Retina (tissue), 1 donor: ENCODE results near the gene TSHZ1.
"Not testable (repeated sequence)": the region's sequence is repeated elsewhere in the genome, so short reads cannot be mapped to it uniquely, and the experiment has no call there.

Experiments
- DNase-seq: peaks from one replicate; pipeline ENCODE4 v3.0.0-alpha.2; 2016

TSHZ1 gene

DNA sequence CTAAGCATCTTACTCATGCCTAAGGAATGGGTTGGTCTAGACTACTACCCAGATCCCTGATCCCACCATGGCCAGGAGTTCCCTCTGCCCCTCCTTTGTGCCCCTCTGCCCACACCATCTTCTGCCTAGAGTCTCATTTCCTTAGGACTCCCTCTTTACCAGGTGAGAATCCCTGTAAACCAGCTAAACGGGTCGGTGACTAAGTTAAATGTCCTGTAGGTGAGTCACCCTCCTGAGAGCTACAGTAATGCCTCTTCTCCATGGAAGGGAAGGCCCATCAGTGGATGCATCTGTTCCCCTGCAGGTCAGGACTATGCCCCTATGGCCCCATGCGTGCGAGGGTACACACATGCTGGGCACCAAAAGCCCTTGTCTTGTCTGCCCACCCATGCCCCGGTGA, 27.1 kb upstream of the TSHZ1 start:
- DNase-seq, result no peak

DNA sequence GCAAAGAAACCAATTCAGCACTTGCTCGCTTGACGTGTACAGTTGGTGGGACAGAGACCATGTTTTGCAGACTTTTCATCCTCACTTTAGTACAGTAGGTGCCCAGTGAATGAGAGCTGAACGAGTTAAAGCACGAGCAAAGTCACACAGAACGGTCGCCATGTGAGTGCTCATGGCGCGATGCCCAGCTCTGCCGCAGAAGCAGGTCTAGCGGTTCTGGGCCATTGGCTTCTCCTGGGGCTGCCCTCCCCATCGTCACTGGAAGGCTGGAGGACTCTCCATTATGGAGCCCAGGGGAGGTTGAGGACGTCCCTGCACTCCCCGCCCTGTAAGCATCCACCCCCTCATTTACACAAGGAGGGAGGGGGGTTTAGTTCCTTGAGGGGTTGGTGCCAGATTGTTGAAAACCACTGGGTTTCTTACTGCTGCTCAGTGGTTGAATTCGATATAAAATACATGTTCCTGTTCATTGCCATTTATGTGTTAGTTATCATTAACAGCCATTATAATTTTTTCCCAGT, 26.6 kb upstream of the TSHZ1 start:
- DNase-seq, result no peak

DNA sequence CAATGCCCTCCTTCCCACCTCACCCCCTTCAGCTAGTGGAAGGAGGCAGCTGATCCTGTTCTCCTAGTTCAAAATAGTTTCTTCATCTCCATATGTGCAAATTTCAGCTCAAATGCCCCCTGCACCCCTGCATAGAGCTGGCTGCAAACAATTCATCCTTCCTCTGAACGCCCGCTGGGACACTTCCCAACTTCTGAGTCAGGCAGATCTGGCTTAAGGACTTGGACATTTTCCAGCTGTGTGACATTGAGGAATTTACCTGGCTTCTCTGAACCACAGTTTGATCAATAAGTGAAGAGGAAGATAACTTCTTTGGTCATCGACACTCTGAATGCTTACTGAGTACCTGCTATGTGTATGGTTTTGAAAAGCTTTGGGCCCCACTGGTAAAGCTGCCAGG, 25.1 kb upstream of the TSHZ1 start:
- no peak for DNase-seq

DNA sequence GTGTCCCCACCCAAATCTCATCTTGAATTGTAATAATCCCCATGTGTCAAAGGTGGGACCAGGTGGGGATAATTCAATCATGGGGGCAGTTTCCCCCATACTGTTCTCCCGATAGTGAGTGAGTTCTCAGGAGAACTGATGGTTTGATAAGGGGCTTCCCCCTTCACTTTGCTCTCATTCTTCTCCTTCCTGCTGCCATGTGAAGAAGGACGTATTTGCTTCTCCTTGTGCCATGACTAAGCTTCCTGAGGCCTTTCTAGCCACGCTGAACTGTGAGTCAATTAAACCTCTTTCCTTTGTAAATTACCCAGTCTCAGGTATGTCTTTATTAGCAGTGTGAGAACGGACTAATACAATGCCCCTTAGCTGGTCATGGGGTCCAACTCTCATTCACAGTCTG, 22.9 kb upstream of the TSHZ1 start:
- not testable (repeated sequence) for DNase-seq

DNA sequence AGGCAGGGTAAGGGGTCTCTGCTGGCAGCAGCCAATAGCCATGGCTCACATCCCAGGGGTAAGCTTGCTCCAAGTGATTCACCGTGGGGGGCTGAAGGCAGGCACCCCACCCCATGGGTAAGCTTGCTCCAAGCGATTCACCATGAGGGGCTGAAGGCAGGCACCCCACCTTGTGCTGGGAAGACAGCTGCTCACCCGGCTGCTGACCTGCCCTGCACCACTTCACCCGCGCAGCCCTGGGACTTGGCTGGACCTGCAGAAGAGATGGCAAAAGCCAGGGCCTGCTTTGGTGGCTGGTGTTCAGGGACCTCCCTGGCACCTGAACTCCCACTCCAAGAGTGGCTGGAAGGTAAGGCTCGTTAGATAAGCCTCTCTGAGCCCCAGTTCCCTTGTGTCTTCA, 20.9 kb upstream of the TSHZ1 start:
- DNase-seq, result no peak

DNA sequence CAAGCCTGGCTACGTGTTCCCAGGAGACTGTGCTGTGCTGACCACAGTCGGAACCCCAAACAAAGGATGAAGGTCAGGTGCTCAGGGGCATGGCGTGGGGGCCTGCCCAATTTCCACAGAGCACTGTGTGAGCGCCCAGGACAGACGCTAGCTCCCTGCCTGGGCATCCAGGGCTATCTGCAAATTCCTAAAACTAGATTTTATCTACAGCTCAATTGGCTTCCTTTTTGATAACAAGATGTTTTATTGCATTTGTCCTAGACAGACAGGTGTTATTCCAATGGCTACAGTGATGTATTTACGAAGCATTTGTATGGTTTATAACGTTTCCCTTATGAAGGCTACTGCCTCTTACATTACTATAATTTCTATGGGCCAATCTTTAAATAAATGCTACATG, 17.7 kb upstream of the TSHZ1 start:
- no peak for DNase-seq

DNA sequence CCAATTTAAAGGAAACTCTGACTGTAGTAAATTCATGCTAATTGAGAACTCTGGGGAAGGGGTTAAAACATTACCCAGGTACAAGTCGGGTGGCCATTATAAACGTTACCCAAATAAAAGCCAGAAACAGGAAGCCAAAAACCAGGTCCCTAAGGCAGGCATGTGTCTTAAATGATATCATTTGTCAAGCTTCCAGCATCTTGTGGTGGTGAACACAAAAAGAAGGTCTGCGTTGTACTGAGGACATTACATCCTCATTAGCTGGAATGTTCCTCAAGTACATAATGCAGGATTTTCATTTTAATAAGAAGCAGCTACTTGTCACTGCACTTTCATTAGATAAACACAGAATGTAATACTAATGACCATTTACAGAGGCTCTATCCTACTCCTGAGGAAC, 12.6 kb upstream of the TSHZ1 start:
- no peak for DNase-seq

DNA sequence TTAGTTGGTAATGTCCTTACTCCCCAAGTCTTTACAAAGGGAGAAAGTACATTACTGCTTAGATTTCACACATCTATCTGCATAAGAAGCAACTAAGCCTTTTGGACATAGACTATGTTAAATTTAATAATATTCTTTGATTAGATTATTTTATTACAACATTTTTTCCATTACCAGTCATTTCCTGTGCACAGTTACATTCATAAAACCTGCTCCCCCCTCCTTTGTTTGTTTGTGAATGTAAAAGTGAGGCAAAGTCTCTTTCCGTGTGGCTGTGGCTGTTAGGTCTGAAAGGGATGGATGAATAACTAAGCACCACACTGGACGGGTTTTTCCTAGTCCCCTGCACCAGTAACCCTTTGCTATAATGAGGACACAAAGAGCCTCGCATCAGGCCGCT, 11.3 kb upstream of the TSHZ1 start:
- DNase-seq, result no peak

DNA sequence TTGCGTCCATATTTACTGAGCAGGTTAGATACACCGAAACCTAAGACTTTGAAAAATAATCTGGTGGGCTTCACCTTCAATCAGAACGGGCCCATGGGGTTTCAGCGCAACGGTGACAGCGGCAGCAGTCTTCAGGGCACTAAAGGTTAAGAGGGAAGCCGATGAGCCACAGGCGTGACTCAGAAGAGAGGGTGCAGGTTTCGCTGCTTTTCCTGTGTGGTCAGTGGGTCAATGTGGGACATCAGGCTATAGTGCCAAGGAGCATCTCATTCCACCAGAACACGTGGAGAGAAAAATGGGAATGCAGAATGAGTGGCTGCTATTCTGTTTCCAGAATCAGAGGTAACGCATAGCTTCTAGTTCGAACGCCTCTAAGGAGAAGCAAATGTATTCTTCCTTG, 10.5 kb upstream of the TSHZ1 start:
- no peak for DNase-seq

DNA sequence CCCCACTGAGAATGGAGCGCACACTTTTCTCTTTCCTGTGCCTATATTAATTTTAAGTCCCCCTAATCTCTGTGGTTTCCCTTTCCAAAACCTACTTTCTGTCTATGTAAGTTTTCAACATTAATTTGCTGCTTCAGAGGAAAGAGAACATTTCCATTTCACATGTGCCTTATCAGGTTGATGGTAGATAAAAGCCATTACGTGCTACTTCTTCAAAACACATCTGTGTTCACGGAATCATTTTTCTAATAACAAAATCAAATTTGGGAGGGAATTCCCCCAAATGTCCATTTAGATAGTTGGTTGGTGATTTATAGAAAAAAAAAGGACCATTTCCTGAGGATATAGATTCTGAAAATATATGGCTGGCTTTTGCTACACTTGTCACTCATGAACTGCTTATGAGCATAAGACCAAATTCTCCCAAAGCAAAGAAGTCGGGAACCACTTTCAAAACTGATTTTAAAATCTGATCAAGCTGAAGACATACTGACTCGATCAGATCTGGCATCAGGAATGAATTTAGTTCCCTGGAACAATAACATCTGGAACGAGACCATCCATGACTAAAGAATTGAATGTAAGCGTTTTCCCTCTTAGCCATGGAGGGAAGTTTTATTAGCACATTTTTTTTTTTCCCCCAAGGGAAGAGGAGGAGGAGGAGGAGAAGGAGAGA, 9.9 kb upstream of the TSHZ1 start:
- DNase-seq, result no peak

DNA sequence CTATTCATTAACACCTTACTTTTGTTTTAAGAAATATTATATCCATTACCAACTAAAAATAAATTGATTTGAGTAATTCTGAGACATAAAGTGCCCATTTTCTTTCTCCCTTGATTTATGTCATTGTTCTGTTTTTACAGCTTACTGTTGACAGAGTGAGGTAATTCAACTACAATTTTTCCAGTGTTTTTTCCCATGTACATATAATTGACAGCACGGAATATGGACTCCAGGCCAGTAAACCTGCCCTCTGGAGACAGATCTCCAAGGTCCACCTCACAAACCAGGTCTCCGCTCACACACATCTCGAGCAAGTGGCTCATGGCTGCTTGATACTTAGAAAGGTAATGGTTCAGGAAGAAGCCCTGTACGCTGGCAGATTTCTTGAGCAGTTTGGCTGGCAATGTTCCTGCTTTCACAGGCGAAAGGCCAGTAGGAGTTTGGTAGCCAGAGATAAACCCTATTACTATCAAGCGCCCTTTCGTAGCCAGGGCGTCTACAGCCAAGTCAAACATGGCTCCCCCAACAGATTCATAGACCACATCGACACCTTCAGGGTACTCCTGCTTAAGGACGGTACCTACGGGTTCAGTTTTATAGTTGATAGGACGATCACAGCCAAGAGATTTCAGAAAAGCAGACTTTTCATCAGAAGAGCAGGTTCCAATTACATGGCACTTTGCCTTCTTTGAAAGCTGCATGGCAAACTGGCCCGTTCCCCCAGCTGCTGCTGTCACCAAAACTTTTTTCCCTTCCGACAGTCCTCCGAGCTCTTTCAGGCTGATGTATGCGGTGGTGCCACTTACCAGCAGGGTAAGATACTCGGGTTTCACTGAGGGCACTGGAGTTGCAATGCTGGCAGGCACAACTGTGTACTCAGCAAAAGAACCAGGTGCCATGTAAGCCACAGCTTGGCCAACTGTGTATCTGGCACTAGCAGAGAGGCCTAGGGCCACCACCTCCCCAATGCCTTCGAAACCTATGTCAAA, 9.0 kb upstream of the TSHZ1 start:
- DNase-seq, result no peak

DNA sequence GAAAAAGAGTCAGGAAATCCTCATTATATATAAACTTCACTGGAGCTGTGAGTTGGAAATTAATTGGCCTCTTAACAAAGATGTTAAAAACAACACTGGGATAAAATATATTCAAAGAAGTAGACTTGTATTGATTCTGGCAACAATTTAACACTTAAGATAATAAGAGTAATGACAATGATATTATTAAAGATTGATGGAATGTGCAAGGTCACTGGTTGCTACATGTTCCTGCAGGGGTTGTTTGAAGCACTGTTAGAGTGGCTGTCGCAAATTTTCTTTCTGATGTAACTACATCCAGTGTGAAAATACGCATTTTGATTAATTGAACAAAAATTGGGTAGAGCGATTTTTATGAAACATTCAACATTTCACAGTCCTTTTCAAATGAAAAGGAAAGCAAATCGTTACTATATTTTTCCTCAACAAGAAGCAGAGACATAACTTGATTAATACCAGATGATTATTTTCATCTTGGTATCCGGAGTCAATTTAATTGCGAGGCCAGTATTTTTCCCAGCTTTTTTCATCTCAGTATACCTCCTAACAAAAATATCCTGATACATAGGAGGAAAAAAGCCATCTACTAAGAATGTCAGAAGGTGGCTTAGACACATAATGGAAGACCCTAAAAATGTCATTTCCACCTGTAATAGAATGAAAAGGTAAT, 7.8 kb upstream of the TSHZ1 start:
- no peak for DNase-seq

DNA sequence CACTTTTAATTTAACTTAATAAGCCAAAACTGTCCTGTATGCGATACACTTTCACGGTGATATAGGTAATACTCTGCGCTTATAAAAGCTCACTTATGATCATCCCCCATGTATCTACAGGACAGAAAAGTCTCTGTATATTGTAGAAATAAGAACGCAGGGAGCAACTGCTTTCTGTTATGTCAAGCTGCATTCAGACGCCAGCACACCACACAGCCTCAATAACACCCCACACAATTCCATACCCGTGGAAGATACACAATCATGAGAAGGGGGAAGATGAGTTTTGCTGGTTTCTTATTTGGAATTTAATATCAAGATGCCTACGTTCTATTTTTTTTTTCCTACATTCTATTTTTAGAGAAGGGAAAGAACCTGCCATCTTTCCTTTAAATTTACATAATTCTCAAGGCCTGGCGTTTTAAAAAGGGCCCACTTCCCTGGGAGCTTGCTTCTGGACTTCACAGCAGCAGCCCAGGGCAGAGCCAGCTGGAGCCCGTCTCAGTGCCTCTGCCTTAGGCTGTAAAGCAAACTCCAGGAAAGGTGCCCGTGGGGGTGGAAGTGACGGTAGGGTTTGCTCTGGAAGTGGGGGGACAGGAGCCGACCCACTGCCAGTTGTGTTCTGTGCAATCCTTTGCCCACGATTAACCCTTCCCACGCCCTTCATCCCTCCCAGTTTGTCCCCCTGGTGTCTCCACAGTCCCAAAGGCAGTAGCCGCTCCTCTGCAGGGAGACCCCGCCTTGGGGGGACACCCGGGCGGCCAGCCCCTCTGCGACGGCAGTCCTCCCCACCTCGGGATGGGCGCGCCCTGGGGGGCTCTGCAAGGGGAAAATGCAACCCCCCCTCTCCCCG, 7.0 kb upstream of the TSHZ1 start:
- no peak for DNase-seq

DNA sequence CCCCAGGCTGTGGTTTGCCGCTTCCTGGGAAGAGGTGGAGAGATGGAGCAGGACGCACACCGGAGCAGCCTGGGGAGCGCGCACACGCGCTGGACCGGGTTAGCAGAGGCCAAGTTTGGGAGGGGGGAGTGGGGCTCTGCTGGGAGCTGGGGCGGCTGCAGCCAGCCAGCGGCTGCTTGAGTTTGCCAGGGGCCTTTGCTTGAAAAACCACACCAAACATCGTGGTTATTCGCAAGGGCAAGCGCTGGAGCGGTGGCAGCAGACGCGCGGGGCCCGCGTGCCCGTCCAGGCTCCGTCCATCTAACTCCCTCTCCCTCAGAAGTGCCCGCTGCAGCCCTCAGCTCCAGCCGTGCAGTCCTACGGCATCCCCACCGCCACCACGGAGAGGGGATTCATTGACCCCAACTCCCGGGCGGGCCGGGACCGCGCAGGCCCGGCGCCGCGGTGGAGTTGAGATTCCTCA, 6.3 kb upstream of the TSHZ1 start:
- peak; percentile 83 for DNase-seq

DNA sequence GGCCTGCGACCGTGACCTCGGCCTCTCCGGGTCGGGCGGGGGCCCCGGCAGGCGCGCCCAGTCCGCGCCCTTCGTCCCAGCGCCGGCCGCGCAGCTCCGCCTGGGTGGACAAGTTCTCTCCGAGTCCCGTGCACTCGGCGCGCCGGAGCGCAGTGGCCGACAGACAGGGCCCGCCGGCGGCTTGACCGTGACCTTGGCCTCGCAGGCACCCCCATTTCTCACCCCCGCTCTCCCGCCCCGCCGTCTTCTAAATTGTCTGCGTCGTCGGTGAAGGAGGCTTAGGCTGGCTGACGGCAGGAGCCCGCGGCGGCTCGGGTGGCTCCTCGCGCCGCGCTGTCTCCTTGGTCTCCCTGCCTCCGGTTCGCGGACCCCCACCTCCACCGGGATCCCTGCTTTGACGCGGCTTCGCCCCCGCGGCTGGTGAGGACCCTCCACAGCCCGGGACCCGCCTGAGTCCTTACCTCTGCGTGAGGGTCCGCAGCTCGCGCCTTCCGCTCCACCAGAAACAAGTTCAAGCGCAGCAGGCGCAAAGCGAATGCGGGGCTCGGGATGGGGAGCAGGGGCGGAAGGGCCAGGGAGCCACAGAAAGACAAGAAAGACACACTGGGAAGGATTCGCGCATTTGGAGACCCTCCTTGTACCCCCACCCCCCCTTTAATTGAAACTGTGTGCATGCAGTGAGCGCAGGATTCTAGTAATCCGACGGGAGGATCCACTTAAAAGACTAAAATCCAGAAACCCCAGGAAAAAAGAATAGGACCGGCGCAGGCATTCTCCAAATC, 5.7 kb upstream of the TSHZ1 start:
- DNase-seq, result peak; percentile 78

DNA sequence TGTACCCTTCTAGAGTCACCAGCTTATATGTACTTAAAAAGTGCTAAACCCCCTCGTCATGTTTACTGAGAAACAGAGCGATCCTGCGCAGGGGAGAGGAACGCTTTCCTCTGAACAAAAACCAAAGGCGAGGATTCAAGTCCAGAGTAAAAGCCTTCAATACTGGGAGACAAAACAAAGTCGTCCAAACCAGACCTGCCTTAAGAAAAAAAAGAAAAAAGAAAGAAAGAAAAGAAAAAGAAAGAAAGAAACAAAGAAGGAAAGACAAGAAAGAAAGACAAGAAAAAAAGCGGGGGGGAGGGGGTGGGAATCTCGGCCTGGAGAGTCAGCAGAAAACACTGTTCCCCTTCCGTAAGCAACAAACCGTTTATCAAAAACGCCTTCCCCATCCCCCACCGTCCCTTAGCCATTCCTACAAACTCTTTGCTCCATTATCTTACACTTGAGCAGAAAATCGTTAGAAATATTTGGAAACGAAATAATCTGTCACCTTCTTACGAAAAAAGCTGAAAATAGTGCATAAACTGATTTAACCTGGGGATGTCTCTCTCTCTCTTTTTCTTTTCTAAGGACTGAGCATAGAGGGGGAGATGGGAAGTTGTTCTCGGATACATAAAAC, 5.0 kb upstream of the TSHZ1 start:
- no peak for DNase-seq

DNA sequence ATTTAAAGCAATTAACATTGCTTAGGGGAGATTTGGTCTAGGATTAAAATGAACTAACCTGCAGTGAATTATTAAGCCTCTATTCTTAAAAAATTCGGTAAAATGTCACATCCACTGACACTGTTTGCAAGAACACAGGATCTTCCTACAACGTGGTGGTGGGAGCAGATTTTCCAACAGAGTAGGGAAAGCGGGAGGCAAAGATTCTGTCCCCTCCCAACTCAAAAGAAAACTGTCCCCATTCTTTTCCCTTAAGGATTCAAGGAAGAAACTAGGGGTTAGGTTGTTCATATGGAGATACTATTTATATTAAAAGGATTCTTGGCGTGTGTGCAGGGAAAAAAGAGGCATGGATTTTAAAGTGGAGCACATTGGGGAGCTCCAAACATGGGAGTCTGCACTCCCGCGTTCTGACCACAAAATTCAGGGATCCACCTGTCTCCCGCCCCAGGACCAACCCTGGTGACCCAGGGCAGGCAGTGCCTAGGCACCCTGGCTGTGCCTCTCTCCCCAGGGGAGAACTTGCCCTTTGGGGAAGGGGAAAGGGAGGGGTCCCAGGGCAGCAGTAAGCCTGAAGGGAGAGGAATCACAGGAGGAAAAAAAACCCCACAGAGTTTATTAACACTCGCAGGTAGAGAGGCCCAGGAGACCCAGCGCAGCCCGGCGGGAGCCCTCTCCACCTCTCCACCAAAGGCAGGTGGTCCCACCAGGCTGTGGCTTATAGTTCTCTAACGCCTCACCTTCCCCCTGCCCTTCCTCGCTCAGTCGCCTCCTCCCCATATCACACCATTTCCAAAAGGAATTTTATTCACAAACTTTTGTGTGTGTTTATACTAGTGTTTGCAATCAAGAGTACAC, 3.9 kb upstream of the TSHZ1 start:
- DNase-seq, result no peak

DNA sequence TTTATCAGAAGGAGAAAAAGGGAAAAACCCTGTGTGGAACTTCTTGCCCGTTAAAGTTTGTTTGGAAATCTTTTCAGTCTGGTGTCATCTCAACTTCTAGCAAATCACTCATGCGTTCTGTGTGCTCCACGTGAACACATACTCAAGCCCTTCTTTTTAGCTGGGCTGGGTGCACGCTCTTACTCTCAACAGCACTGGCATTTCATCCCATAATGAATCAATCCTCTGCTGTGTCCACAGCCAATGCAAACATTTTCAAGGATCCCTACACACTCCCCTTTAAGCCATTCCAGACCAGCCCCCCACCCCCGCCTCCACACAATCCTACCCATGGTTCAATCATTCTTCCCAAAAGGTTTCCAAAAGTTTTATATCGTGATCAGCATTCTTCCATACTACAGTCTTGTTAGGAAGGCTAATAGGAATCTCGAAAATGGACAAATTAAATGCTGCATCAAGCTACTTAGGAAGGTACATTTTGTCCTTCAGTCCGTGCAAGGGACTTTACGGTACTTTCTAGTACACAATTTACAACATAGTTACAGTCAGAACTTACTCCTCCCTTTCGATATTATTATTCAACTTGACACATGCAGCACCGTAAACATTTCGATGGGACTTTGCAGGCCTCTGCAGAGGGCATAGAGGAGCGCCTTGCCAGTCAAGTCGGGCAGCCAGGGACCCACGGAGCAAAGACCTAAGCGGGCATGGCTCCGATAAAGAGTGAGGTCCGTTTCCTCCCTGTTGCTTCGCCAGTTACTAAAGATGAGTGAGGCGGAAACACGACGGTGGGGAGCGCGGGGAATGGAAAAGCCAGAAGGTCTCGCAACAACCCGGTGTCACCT, 3.1 kb upstream of the TSHZ1 start:
- DNase-seq, result no peak
